ENCODE results near the gene NUP214.

GRCh38 chr9:131111854-131112311 is 13.5 kb upstream of the NUP214 start:
- TF ChIP-seq POLR2A (IDR thresholded peaks at IDR 0.05; ENCODE audit: low read depth, low read length) (no peak), TAF1 (IDR thresholded peaks at IDR 0.05; ENCODE audit: borderline replicate concordance, low read depth, low read length) (no peak), POLR2AphosphoS5 (IDR thresholded peaks at IDR 0.05; ENCODE audit: low read depth, low read length) (no peak)
